Stimulated activated CD8-positive, alpha-beta memory T cell treated with anti-CD3 and anti-CD28 coated beads, Interleukin-15, amount 100 ng/mL, for 24 hours (primary cell): ENCODE results near the gene KIAA1586.
"Not testable (repeated sequence)": the region's sequence is repeated elsewhere in the genome, so short reads cannot be mapped to it uniquely, and the experiment has no call there.

Experiments
- DNase-seq: peaks from one replicate; pipeline ENCODE4 v3.0.0-alpha.2; 2020; ENCODE audit warnings: low read depth

The KIAA1586 gene

DNA sequence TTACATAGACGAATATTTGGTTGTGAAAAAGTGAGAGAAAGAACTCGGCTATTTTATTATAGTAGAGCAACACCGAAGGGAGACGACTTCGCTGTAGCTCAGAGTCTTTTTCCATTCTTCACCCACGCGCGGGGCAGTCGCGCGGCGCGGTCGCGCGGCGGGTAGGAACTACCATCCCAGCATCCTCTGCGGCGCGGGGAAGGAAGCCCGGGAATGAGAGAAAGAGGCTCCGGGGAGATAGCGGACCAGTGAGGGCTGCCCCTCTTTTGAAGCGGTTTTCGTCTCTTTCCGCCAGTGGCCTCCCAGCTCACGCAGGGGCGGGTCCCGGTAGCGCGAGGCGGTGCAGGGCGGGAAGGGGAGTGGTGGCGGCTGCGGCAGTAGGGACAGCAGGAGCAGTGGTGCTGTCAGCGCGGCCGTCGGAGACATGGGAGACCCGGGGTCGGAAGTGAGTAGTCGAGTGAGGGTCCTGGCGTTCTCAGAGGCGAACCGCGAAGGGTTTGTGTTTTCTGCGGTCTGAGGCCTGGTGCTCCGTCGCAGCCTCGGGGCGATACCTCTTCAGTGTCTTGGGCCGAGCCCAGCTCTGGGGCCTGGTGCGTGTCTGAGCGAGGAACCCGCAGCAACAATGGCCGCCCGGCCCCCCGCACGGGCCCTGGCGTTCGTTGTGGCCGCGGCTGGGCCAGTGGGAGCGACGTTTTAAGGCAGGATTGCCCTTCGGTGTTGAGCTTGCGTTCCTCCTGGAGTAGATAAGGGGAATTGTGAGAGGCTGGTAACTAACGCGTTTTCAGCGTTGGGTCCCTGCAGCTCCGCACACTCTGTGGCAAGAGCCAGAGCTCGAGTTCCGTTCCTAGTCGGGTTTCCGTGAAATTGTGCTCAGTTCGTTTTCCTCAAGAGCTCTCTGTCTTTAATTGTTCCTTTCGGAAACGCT lies at the start of gene KIAA1586:
KIAA1586 (plus strand) TSS at position 362 of the 925 bp plus-strand sequence; CDS start at position 425, 63 bp downstream.
- peak; percentile 56 for DNase-seq

- DNase-seq: no peak
These were observed 47.4 kb upstream of the KIAA1586 start for GRCh38 chr6:56999049-56999448.

DNA sequence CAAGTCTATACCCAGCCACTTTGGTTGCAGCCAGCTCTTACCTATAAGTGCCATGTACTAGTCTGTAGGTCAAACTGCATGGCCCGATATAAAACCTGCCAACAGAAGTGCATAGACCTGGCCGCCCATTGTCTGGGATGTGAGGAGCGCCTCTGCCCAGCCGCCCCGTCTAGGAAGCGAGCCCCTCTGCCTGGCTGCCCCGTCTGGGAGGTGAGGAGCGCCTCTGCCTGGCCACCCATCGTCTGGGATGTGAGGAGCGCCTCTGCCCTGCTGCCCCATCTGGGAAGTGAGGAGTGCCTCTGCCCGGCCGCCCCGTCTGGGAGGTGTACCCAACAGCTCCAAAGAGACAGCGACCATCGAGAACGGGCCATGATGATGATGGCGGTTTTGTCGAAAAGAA lies 46.7 kb upstream of the KIAA1586 start:
- DNase-seq: not testable (repeated sequence)

DNA sequence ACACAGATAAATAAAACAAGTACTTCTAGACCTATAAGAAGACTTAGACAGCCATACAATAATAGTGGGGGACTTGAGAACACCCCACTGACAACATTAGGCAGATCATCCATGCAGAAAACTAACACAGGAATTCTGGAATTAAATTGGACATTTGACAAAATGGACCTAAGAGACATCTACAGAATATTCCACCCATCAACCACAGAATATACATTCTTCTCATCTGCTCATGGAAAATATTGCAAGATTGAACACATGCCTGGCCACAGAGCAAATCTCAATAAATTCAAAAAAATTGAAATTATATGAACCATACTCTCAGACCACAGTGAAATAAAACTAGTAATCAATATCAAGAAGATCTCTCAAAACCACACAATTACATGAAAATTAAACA lies 44.3 kb upstream of the KIAA1586 start:
- DNase-seq: no peak

DNA sequence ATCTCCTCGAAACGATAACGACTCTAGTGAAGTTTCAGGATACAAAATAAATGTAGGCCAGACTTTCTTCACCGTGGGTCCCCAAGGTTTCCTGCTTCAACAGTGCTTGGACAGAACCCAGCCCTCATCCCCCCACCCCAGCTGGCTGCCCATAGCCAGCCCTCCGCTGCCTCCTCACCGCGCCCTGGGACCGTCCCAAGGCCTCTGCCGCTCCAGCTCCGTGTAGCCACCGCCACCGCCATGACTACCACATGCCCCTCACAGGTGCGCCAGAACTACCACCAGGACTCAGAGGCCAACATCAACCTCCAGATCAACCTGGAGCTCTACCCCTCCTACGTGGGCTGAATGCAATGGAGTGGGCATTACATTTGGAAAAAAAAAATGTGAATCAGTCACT lies 42.2 kb upstream of the KIAA1586 start:
- DNase-seq: no peak

- no peak for DNase-seq
These were observed 40.4 kb upstream of the KIAA1586 start for GRCh38 chr6:57006101-57006500.

- not testable (repeated sequence) for DNase-seq
These were observed 38.4 kb upstream of the KIAA1586 start for GRCh38 chr6:57008069-57008468.

DNA sequence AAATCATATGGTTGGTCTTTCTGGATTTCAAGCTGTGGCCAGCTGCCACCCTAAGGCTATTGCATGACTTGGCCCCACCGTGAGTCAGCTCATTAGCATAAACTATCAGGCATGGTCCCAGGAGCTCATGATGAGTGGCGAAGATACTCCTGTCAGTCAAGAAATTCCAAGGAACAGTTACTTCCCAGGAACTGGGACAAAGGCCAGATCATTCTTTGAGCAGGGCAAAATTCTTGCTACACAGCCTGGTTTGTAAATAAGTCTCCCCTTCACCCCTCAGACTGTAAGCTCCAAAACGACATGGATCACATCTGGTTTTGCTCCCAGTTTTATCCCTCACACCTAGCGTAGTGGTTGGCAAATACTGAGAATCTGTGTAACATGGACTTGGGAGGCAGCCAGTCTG lies 33.0 kb upstream of the KIAA1586 start:
- no peak for DNase-seq

GRCh38 chr6:57017069-57017468 lies 29.4 kb upstream of the KIAA1586 start:
- DNase-seq: no peak

GRCh38 chr6:57017841-57018240 lies 28.7 kb upstream of the KIAA1586 start:
- DNase-seq: no peak

- DNase-seq: no peak
These were observed 27.1 kb upstream of the KIAA1586 start for GRCh38 chr6:57019434-57019833.

DNA sequence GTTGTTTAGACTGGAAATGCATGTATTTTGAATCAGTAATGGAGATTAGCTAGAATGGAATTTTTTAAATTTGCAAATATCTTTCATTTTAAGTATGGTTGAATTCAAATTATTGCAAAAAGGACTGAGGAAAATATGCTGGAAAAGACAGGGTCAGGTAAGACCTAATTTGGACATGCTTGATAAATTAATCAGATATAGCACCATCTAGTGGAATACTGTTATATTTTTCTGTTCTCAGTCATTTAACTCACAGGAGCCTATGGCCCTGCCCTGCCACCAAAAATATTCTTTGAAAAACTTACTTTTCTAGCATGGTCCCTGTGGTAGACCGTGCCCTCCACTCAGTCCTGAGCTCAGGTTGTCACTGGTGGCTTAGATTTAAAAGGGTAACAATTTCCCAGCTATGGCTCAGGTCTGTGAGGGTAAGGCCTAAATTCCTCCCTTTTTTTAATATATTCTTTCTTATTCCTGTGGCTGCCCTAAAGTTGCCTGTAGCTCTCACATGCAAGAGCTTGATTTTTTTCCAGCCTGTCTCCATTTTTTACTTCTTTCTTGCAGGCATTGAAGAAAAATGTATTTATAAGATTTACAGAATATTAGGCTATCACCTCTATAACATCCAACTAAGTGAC lies 25.3 kb upstream of the KIAA1586 start:
- DNase-seq: no peak

DNA sequence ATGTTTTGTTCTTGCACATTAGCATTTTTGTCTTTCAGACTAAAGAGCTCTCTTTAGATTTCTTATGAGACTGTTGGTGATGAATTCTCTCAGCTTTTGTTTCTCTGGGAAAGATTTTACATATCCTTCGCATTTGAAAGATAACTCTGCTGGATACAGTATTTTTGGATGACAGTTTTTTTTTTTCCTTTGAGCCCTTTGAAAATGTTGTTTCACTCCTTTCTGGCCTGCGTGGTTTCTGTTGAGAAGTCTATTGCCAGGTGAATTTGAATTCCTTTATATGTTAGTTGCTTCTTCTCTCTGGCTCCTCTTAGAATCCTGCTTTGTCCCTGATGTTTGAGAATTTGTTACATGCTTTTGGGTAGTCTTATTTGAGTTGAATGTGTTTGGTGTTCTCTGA lies 22.2 kb upstream of the KIAA1586 start:
- DNase-seq: no peak

- no peak for DNase-seq
These were observed 21.7 kb upstream of the KIAA1586 start for GRCh38 chr6:57024775-57025174.

- no peak for DNase-seq
These were observed 20.5 kb upstream of the KIAA1586 start for GRCh38 chr6:57026001-57026400.

GRCh38 chr6:57027301-57027700 lies 19.2 kb upstream of the KIAA1586 start:
- DNase-seq: no peak

GRCh38 chr6:57029213-57029612 lies 17.3 kb upstream of the KIAA1586 start:
- no peak for DNase-seq

GRCh38 chr6:57033228-57033627 lies 13.3 kb upstream of the KIAA1586 start:
- DNase-seq: no peak

GRCh38 chr6:57035549-57035948 lies 10.9 kb upstream of the KIAA1586 start:
- no peak for DNase-seq

DNA sequence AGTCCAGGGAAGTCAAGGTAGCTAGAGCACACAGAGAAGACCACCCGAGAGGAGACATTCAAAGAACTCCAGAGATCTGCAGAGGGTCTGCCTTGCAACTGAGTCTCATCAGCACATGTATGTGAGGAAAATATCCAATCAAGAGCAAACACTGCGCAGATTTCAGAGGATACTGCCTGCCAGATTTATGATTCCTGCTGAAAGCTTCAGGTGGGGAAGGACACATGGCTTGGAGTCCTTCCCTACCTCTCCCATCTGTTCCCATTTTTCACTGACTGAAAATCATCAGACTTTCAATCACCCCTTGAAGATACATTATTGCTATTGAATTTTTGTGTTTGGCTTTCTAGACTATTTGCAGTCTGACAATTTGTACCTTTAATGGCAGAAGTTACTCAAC lies 7.6 kb upstream of the KIAA1586 start:
- no peak for DNase-seq

GRCh38 chr6:57040011-57040410 lies 6.5 kb upstream of the KIAA1586 start:
- DNase-seq: no peak

DNA sequence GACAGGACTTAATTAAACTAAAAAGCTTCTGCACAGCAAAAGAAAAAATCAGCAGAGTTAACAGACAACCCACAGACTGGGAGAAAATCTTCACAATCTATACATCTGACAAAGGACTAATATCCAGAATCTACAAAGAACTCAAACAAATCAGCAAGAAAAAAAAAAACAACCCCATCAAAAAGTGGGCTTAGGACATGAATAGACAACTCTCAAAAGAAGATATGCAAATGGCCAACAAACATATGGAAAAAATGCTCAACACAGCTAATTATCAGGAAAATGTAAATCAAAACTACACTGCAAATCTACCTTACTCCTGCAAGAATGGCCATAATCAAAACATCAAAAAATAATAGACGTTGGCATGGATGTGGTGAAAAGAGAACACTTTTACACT lies 2.4 kb upstream of the KIAA1586 start:
- DNase-seq: not testable (repeated sequence)

- DNase-seq: no peak
These were observed 1.9 kb upstream of the KIAA1586 start for GRCh38 chr6:57044568-57044967.

- not testable (repeated sequence) for DNase-seq
These were observed 728 bp downstream of the KIAA1586 start for GRCh38 chr6:57047257-57047585.
